HG02840 (cell line): ENCODE data around the gene TNIP3.
A peak's percentile ranks its signal among the peaks of the same experiment; 100 is the strongest.

Source experiments
- ATAC-seq: cut with Tn5 transposase; IDR thresholded peaks from one replicate; pipeline ENCODE4 v1.9.1; 2021; ENCODE audit warnings: mild to moderate bottlenecking, moderate library complexity, moderate number of reproducible peaks; ENCODE audit not compliant: unreplicated experiment, low FRiP score

Gene TNIP3

DNA sequence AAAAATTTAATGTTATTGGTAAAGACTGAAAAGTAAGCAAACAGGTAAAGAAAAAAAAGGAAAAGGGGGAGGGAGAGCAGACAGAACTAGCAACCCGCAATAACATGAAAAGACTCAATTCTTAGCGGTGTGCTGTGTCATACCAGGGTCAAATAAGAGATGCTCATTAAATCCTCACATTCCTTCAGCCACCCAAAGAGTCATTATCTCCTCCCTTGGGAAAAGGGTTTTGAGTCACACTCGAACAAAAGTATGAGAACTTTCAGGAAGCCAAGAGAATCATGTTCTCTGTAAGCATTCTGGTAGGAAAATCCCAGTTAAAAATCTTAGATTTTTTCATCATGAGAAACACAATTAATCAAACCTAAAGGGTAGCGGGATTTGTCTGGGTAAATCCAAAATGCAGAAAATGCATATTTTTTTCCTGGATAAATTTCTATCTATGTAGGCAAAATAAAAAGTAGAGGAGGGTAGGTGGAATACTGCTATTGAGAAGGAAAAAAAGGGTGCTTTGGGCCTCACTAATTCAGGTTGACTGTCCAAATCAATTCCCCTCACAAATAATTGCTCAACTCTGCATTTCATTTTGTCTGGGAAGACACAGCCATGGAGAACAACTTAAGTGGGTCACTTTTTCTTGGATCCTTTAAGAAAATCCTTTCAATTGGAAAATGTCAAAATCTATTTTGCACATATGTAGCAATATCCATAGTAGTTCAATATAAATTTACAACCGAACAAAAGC is 23.2 kb downstream of the TNIP3 start:
- no peak for ATAC-seq

DNA sequence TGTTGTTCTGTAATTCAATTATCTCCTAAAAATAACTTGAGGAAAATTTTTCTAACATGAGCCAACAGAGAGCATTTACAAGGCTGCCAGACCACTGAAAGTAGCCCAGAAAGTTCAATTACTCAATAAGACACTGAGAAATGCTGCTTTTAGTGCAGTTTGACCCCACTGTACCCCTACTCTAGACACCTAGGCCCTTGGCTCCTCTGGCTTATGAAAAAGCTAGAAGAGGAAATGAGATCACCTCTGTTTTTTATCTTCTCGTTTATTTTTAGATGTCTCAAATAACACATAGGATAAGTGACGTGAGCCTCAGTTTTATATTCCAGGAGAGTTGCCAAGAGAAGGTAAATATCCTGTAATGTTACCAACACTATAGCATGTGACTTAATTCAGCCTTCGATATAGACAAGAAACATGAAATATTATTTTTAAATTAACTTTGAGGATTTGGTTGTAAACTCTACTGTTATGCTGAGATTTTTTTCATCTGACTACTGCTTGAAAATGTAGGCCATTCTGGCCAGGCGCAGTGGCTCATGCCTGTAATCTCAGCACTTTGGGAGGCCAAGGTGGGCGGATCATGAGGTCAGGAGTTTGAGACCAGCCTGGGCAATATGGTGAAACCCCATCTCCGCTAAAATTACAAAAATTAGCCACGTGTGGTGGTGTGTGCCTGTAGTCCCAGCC is 24.4 kb downstream of the TNIP3 start:
- ATAC-seq, result peak; percentile 70

DNA sequence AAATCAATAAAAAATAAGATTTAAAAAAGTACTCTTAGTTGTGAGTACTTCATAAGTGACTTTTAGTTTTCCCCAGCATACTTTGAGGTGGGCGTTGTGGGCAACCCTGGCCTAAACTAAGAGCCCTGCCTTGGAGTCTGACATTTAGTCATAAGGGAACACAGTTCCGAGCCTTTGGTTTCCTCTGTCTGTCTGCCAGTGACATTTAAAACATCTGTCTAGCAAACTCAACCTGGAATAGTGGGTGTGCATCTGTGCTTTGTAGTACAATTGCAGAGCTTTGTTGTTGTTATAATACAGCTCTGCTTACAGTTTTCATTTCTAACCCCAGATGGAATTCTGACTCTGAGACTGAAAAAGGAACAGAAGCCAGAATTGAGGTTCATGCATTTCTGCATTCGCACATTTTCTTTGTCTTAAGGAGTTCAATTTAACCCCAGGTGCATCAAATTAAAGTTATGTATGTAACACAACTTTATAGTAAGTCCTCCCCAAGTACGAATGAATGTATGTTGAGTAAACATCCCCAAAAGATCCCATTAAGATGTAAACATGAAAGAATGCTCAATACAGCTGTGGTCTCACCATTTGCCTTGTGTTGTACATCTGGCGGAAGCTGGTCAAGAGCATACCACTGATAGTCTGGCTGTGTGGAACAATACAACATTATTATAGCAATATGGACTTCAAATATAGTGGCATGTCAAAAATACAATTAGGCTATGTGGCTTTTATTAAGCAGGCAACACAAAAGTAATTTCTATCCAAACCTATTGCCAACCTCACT is 25.9 kb downstream of the TNIP3 start:
- no peak for ATAC-seq

DNA sequence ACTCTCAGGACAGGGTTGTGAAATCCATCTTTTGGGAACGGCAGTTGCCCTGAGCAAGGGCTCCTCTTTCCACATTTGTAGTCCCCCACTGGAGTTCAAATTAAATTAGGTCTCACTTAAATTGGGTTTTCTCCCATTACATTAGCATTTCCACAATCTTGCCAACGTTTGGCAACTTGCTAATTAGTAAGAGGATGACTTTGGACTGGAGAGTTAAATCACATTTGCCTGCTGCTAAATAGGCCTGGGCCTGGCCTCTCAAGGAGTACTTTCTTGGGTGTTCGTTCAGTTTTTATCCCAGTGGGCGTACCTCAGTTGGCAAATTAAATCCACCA is 33.8 kb downstream of the TNIP3 start:
- no peak for ATAC-seq

DNA sequence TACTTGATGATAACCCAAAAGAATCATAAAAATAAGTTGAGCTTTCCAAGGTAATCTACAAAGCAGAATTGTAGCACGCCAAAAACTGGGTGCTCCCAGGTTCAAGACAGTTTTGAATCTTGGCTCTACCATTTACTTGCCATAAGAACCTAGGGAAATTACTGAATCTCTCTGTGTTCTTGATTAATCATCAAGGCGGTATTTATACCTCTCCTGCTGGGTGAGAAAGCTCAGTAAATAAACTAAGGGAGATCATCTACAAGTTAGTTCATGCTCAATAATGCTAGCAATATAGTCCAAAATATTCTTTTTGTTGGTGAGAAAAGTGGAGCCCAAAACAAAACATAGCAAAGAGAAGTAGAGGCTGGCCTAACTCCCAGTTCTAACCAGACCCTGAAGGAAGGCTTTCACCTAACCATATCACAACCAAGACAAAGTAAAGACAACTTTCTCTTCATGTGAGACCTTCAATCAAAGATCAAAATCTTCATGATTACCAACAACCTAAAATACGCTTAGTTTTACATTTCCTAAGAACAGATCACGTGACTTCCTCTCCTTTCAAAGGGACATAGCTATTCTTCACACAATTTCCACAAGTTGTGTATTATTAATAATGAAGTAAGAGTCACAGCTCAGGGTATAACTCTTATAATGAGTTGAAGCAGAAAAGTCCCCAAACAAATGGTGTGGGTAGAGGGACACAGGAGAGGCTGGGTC is 34.4 kb downstream of the TNIP3 start:
- no peak for ATAC-seq

DNA sequence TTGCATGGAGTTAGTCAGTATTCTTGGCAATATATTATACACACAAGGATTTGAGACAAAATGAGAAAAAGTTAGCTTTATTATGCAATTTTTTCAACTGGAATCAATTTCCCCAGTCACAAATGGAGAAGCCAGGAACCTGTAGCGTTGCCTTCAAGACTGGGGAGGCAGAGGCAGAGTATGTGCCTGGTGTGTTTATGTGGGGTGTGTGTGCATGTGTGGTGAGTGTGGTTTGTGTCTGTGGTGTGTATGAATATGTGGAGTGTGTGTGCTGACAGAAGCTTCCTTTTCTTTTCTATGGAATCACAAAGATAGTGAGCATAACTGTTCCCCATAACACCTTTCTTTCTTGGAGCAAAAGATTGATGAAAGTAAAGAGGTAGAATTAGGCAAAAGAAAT is 37.0 kb downstream of the TNIP3 start:
- ATAC-seq, result no peak

DNA sequence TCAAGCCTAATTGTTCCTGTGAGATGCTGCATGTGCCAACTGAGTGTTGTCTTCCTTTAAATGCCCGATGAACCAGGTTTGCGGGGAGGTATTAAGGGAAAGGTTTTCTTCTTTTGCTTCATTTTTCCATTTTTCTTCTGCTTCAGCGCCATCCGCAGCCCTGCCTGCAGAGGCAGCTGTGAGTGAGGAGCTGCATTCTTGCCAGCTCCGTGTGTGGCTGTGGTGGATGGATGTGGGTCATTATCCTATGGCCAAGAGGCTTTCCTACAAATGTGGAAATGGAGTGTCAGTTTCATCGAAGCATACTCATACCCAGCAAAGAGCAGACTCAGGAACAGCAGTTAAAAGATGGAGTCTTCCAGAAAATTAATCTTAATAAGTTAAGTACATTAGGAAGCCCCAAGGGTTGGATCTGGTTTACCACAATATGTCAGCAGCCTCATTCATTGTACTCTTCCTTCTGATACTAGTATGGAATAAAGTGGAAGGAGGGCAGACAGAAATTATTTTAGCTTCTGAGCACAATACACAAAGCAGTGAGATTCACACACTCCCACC is 37.6 kb downstream of the TNIP3 start:
- no peak for ATAC-seq

DNA sequence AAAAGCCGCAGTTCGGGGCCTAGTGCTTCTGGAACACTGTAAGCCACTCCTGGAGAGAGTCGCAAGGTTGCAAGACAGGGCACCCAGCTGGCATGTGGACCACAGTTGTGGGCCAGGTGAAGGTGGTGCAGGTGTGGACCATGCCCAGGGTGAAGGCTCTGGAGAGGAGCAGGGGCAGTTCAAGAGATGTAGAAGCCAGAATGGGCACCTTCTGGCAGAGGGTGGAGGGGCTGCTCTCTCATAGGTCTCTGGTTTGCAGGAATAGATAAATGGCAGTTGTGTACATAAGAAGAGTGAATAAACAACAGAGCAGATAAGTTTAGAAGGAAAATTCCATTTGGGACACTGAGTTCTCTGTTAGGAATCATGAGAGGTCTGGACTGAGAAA is 38.6 kb downstream of the TNIP3 start:
- ATAC-seq, result no peak

DNA sequence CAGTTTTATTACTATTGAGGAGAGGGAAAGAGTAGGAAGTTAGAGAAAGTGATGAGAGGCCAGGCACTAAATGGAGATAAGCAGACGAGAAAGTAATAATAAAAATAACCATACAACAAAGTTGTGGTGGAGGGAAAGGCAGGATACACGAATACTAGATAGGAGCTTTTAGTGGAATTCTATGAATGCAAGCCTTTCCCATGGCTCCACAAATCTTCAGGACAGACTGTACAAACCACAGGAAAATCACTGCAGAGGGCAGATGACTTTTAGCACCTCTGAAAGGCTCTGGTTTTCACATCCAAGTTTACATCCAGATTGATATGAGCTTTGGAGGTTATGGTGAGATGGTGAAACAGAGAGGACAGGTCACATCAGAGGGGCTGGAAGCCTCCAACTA is 41.5 kb downstream of the TNIP3 start:
- no peak for ATAC-seq

DNA sequence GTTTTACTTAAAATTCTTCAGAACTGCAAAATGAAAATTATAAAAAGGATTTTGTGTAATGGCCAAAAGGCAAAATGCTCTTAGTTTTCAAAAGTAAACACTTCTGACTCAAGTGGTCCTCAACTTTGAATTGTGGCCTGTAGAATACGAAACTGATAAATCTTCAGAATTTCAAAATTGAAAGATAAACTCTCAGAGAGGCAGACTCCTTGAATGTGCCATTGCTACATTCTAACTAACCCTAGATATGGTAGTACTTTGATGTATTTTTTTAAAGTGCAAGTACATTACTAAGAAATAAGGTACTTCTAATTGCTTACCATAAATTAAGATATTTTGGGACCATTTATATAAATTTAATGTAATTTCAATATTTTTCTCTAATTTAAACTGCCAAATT is 44.4 kb downstream of the TNIP3 start:
- ATAC-seq, result no peak

DNA sequence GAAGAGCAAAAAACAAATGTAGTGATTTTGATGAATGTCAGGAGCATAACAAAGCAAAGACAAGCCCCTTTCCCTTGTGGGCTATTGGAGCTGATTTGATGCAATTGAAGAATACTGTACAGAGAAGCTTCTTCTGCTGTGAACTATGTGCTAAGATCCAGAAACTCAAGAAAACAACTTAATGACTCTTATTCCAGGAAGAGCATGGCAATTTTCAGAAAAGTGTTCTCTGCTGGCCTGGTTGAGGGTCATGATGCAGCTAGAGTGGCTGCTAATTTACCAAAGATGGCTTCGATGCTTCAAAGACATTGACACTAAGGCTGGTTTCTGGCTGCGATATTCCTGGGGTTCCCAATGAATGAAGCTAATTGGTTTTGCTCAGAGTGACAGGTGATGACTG is 45.8 kb downstream of the TNIP3 start:
- no peak for ATAC-seq

DNA sequence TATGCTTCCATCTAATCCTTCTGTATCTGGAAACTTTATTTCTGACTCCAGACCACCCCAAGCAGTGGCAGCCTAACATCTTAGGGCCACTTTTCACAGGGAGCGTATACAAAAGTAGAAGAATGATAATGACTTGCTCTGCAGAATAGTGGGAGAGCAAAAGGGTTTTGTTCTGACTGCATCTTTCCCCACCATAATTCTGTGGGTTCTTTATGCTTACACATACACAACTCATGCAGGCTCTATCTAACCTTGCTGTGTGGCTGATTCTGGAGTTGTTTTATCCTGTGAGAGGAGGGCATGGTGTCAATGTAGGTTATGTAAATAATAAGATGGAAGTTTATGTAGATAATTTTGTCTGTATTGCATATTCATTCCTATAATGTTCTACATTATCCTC is 49.4 kb downstream of the TNIP3 start:
- ATAC-seq, result no peak

DNA sequence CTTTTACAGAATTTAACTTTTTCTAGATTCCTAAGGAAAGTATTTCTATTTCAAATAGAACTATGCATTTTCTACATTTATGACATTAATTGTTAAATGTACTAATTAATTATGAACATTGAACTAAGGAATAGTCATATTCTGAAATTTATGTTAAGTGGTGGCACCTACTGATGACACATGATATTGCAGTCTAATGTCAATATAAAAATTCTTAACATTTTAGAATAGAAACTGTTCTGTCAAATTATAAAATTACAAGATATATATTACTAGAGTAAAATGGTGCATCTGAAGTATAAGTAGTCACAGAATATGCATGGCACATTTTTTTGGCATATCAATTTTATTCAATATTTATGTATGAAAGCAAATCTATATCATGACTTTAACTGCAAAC is 51.6 kb downstream of the TNIP3 start:
- ATAC-seq, result no peak

DNA sequence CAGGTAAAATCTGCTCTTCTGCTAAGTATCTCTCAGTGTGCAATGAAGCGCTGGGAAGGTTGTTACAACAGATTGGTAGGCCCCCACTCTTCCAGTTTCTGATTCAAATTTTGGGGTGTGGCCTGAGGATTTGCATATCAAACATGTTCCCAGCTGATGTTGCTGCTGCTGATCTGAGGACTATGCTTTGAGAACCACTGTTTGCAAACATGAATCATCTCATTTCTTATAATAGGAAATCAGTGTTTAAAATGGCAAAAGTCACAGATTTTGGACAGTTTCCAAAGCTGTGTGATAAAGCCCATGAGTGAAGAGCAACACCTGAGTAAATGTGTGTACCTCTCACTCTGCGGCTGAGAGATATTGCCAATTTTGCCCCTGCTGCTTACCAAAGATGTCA is 55.6 kb downstream of the TNIP3 start:
- no peak for ATAC-seq

DNA sequence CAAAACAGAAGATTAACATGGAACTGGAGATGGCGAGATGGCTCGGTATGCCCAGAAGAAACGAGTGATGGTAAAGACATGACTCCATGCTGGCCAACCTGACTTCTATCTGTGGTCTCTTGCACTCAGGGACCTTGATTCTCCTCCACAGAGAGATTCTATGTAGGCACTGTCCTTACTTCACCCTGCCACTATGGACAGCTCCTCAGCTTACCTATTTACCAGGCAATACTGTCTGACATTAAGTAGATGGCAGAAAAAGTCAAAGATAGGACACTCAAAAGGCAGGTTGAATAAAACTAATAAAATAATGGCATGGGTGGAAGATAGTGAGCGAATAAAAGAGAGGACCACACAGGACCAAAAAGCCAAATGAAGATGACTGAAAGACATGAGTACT is 56.6 kb downstream of the TNIP3 start:
- ATAC-seq, result no peak

DNA sequence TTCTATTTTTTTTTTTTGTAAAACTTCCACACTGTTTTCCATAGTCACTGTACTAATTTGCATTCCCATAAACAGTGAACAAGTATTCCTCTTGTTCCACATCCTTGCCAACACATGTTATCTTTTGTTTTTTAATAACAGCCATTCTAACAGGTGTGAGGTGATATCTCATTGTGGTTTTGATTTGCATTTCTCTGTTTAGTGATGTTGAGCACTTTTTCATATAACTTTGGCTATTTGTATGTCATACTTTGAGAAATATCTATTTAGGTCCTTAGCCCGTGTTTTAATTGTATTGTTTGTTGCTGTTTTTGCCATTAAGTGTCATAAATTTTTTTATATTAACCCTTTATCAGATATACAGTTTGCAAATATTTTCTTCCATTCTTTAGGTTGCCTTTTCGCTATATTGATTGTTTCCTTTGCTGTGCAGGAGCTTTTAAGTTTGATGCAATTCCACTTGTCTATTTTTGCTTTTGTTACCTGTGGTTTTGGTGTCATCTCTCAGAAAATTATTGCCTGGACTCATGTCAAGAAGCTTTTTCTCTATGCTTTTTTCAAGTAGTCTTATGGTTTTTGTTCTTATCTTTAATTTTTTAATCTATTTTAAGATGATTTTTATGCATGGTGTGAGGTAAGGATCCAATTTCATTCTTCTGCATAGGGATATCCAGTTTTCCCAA is 63.9 kb downstream of the TNIP3 start:
- no peak for ATAC-seq

DNA sequence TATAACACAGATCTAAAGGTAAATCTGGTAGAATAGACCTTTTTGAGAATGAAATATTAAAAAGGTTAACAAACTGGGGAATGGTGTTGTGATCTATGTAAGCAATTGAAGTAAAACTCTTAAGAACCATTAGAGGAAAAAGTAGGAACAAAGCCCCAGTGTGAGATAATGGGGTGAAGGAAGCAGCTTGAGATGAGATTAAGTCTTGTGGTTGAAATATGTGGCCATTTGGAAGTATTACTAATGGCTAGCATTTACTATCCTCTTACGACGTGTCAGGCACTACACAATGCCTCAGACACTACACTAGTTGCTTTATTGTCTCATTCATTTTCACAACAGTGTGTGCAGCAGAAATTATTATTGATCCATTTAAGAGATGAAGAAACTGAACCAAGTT is 65.9 kb downstream of the TNIP3 start:
- ATAC-seq, result no peak

DNA sequence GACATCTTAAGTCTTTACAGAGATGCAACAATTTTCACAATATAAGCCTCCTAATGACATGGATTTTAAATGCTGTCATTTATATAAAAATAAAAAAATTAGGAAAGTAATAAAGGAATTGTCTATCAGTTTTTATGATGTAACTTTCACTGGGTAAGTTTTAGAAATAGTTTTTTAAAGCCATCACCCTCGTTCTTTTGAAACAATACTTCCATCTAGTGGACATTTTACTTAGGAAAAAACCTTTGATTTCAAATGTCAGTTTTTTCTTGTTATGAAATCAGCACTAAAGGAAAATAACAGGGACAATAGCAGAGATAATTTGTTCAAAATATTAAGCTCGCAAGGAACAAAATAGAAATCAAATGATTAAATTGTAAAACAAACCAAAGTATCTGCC is 67.5 kb downstream of the TNIP3 start:
- ATAC-seq, result no peak

DNA sequence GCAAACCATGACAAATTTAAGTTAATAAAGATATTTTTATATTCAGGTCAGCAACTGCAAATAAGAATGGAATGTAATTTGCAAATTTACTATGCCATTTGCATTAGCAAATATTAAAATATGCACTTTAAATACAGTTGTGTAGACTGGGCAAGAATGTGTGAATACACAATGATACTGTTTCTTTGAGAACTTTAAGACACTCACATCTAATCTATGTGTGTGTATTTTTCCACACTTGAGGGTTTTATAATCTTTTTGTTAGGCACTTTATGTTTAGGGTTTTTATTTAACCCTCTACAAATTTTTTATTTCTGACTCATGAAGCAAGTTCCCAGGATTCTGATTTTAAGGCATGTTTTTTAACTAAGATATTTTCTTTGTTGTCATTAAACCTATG is 67.9 kb downstream of the TNIP3 start:
- no peak for ATAC-seq

DNA sequence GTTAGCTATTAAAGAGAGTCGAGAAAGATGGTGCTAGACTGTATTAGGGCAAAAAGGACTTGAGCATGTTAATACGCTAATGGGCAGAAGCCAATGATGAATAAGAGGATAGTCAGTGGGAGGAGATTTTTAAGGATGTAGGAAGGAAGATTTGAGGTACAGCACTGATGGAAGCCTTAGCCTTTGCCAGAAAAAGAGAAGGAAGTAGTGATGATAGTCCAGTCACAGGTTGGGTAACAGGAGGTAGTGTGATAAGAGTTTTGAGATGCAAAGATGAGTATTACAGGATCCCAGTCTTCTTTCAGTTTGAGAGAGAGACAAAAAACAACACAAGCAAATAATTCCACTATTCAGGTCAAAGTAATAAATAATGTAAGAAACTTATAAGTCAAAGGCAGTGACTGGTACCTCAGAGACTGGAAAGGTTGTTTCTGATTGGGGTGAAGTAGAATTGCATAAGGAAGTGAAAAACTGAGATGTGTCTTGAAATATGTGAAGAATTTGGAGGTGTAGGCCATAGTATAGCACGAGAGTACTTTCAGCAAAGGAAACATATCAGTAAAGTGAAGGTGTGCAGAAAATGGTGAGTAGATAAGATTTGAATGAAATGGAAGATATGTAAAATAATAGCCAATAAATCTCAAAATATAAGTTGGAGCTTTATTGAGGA is 69.7 kb downstream of the TNIP3 start:
- ATAC-seq, result no peak
